ENCODE data around the gene SOX2. TPM values are rescaled to one million over a fixed set of nuclear protein-coding genes. Genes with fewer than 3 reads are reported as not detected.

SOX2 gene
- total RNA-seq, 2 donors from 2014 or later: 0.25 to 0.35 TPM

DNA sequence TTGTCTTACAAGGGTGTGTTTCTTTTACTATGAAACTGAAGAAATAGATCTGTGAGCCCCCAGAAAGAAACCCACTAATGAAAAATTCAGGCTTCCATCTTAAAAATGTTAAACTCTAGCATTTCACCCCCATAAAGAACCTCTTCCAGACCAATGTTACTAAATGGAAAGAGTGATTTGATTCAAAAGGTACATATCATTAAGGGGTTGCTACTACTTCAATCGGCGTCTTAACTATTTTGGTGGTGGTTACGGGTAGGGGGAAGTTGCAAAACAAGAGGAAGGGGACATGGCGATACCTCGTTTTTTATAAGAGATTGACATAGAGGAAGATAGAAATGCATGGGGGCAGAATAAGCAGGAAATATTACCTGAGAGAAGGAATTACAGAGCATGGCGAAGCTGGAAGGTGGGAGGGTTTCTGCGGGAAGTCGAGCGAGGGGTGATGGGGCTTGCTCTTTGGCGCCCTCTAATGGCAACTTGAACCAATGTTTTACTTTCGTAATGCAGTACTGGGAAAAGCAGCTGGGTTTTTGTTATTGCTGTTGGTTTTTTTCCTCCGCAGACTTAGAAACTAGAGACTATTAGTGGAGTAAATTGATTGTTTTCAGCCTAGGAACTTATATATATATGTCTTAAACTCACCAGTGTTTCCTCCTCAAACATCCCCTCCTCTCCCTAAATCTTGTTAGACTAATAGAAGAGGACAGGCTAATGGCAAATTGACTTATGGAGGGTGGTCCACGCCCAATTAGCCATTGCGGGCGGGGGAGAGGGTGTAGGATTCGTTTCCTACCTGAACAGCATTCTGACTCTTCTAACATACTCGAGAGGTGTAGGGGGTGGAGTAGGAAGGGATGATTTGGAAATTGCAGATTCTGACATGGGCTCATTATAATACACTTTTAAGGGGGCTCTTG, 11.3 kb upstream of the SOX2 start:
- no peaks in the 10 kb centered on the region for H3K9me3 ChIP-seq
- TF ChIP-seq CTCF (IDR thresholded peaks at IDR 0.05): peak; percentile 80
- peaks cover 3% of the 10 kb centered on the region for H3K4me1 ChIP-seq
- H3K27ac ChIP-seq: no peak overlapping the region
- no peak overlapping the region for H3K9ac ChIP-seq (ENCODE audit: low read depth in 2 of 2, low read length in 2 of 2)
- intact Hi-C loops (cut with DNase I): loop anchor here (5.0 kb wide), 1 partner anchor 488 kb away; no protein-coding TSS in a partner anchor
- no peaks in the 10 kb centered on the region for H3K36me3 ChIP-seq
- no peak overlapping the region for H3K4me3 ChIP-seq
- H3K27me3 ChIP-seq: peaks cover 90% of the 10 kb centered on the region
- peak; percentile 71 for DNase-seq

DNA sequence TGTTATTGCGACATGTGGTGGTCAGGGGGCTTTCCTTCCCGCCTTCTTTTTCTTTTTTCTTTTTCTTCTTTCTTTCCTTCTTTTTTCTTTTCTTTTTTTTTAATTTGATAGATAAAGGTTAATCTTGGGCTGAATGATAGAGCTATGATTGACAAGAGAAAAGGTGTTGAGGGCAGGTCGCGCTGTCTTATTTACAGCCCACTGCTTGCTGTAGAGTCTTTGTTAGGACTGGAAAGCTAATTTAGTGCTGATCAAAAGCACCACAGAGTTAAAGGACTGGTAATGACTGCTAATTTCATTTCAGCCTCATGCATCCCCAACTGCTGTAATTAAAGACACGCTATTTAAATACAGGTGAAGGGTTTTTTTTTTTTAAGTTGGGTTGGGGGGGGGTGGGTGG, 10.6 kb upstream of the SOX2 start:
- Histone ChIP-seq H3K36me3 (no peaks in the 10 kb centered on the region), H3K9me3 (no peaks in the 10 kb centered on the region), H3K27me3 (peaks cover 90% of the 10 kb centered on the region), H3K9ac (ENCODE audit: low read depth in 2 of 2, low read length in 2 of 2) (no peak overlapping the region), H3K27ac (no peak overlapping the region), H3K4me1 (peaks cover 3% of the 10 kb centered on the region), H3K4me3 (no peak overlapping the region)
- no peak for DNase-seq
- intact Hi-C loops (cut with DNase I): loop anchor here (5.0 kb wide), 1 partner anchor 489 kb away; no protein-coding TSS in a partner anchor
- TF ChIP-seq CTCF (IDR thresholded peaks at IDR 0.05): no peak

- Histone ChIP-seq H3K9me3 (no peaks in the 10 kb centered on the region), H3K27ac (no peak overlapping the region), H3K9ac (ENCODE audit: low read depth in 2 of 2, low read length in 2 of 2) (no peak overlapping the region), H3K4me3 (no peak overlapping the region), H3K27me3 (peaks cover 84% of the 10 kb centered on the region), H3K4me1 (peaks cover 3% of the 10 kb centered on the region), H3K36me3 (no peaks in the 10 kb centered on the region)
- TF ChIP-seq CTCF (IDR thresholded peaks at IDR 0.05): no peak
- no peak for DNase-seq
- intact Hi-C loops (cut with DNase I): loop anchor here (2.0 to 5.0 kb wide), 2 partner anchors 379 to 492 kb away; no protein-coding TSS in a partner anchor
Observed at GRCh38 chr3:181703601-181704420, 7.9 kb upstream of the SOX2 start.

GRCh38 chr3:181704421-181705085, 7.2 kb upstream of the SOX2 start:
- Histone ChIP-seq H3K36me3 (no peaks in the 10 kb centered on the region), H3K9ac (ENCODE audit: low read depth in 2 of 2, low read length in 2 of 2) (no peak overlapping the region), H3K4me1 (peaks cover 3% of the 10 kb centered on the region), H3K9me3 (no peaks in the 10 kb centered on the region), H3K27ac (no peak overlapping the region), H3K4me3 (no peak overlapping the region), H3K27me3 (peaks cover 79% of the 10 kb centered on the region)
- intact Hi-C loops (cut with DNase I): loop anchor here (5.0 kb wide), 2 partner anchors 492 to 913 kb away; no protein-coding TSS in a partner anchor
- TF ChIP-seq CTCF (IDR thresholded peaks at IDR 0.05): no peak
- DNase-seq: no peak

- Histone ChIP-seq H3K4me1 (peaks cover 3% of the 10 kb centered on the region), H3K4me3 (no peak overlapping the region), H3K9ac (ENCODE audit: low read depth in 2 of 2, low read length in 2 of 2) (no peak overlapping the region), H3K27ac (no peak overlapping the region), H3K9me3 (no peaks in the 10 kb centered on the region), H3K36me3 (no peaks in the 10 kb centered on the region), H3K27me3 (peaks cover 79% of the 10 kb centered on the region)
- no peak for TF ChIP-seq CTCF (IDR thresholded peaks at IDR 0.05)
- intact Hi-C loops (cut with DNase I): loop anchor here (5.0 kb wide), 1 partner anchor 912 kb away; no protein-coding TSS in a partner anchor
- no peak for DNase-seq
Observed at GRCh38 chr3:181705086-181705480, 6.6 kb upstream of the SOX2 start.
